Caco-2 (cell line): Measurements from ENCODE around the gene LIN37. TPM values are rescaled to one million over a fixed set of nuclear protein-coding genes. Genes with fewer than 3 reads are reported as not detected.

Experiments used
- BruUV-seq: library from RNA; stranded (reverse); fragments of 400-500 nt; replicated peaks from 2 replicates; lab custom pipeline; 2021; lab: Mats Ljungman, UMichigan
- CTCF ChIA-PET: fragments of 300-600 bp; sonication (Branson Sonifier 250); formaldehyde crosslinking; loops from one replicate; lab custom pipeline; 2022; ENCODE audit warnings: antibody characterized with exemption; lab: Charles Lee
- POLR2A ChIA-PET: fragments of 300-600 bp; sonication (Branson Sonifier 250); formaldehyde crosslinking; loops from one replicate; lab custom pipeline; 2022; ENCODE audit warnings: antibody characterized with exemption; lab: Charles Lee
- DNase-seq, 2 experiments: peaks; one replicate each; pipeline versions ENCODE4 v3.0.0 to v3.0.0-alpha.2; 2020 to 2022
- H3K27me3 ChIP-seq: replicated peaks from 2 replicates; pipeline ENCODE4 v1.6.0; 2011; ENCODE audit warnings: low read length; ENCODE audit not compliant: control insufficient read depth, insufficient read depth
- H3K36me3 ChIP-seq: 2 replicates; pipeline ENCODE4 v1.5.1; 2011; ENCODE audit warnings: low read length; ENCODE audit not compliant: control insufficient read depth, insufficient read depth
- H3K4me1 ChIP-seq: fragments of 250-450 bp; sonication (Bioruptor Pico); 2 replicates; pipeline ENCODE4 v1.5.1; 2020; ENCODE audit warnings: mild to moderate bottlenecking
- H3K4me3 ChIP-seq: 2 replicates; pipeline ENCODE4 v1.5.1; 2011; ENCODE audit warnings: low read depth, mild to moderate bottlenecking, control low read depth, low read length
- H3K9me3 ChIP-seq: fragments of 250-450 bp; sonication (Bioruptor Pico); 2 replicates; pipeline ENCODE4 v1.5.1; 2020; ENCODE audit warnings: mild to moderate bottlenecking, moderate library complexity
- H3K27ac Mint-ChIP-seq: one replicate; pipeline ENCODE4 v1.8.0; 2022; ENCODE audit warnings: mixed read lengths; ENCODE audit not compliant: unreplicated experiment
- H3K27me3 Mint-ChIP-seq: one replicate; pipeline ENCODE4 v1.8.0; 2022; ENCODE audit warnings: mixed read lengths; ENCODE audit not compliant: insufficient read depth, unreplicated experiment
- H3K36me3 Mint-ChIP-seq: one replicate; pipeline ENCODE4 v1.8.0; 2022; ENCODE audit warnings: mild to moderate bottlenecking, mixed read lengths; ENCODE audit not compliant: insufficient read depth, unreplicated experiment
- H3K4me1 Mint-ChIP-seq: one replicate; pipeline ENCODE4 v1.8.0; 2022; ENCODE audit warnings: low read depth, mixed read lengths; ENCODE audit not compliant: unreplicated experiment
- H3K4me3 Mint-ChIP-seq: one replicate; pipeline ENCODE4 v1.8.0; 2022; ENCODE audit warnings: mild to moderate bottlenecking, moderate library complexity, mixed read lengths; ENCODE audit not compliant: unreplicated experiment
- H3K9me3 Mint-ChIP-seq: one replicate; pipeline ENCODE4 v1.8.0; 2022; ENCODE audit warnings: mixed read lengths; ENCODE audit not compliant: unreplicated experiment
- intact Hi-C: fragments of 100-400 bp; cut with micrococcal nuclease; formaldehyde crosslinking; loops from one replicate; pipeline ENCODE4 v1.10.0; 2022; ENCODE audit not compliant: unreplicated experiment
- total RNA-seq: library from RNA; stranded (reverse); gene quantifications from 2 replicates; pipeline ENCODE4 v1.2.3, GENCODE V29; 2022
- TF ChIP-seq, protein P1 (sequence below), 2 experiments: fragments of 200-600 bp in 1 of 2; IDR thresholded peaks; 1 replicate in 1 of 2; 2 replicates in 1 of 2; pipeline versions ENCODE4 v1.5.1 to v1.8.0; 2011 to 2022; ENCODE audit warnings: antibody characterized with exemption in 1 of 2, control low read depth in 1 of 2, inconsistent platforms in 1 of 2, low read depth in 1 of 2, low read length in 1 of 2, mild to moderate bottlenecking in 1 of 2, moderate library complexity in 1 of 2; ENCODE audit not compliant: insufficient read depth in 1 of 2, severe bottlenecking in 1 of 2, unreplicated experiment in 1 of 2

Gene LIN37
- total RNA-seq, 1 experiment from 2014 or later: 10.2 TPM

DNA sequence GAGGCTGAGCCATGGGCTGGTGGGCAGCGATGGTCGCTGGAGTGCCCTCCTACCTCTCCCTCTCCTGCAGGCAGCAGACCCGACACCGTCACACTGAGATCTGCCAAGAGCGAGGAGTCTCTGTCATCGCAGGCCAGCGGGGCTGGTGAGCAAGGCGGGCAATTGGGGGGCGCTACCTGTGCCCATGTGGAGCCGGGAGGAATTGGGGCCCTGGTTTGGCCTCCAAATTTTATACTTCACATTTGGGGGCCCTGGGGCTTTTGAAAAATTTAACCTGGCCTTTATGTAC is 36.9 kb downstream of the LIN37 start:
- no peaks in the 10 kb centered on the region for H3K9me3 ChIP-seq
- POLR2A ChIA-PET: no interaction called here
- Mint-ChIP-seq H3K27me3 (no peaks in the 10 kb centered on the region), H3K4me3 (no peak overlapping the region), H3K4me1 (peaks cover 8% of the 10 kb centered on the region), H3K9me3 (no peaks in the 10 kb centered on the region), H3K36me3 (no peaks in the 10 kb centered on the region), H3K27ac (no peak overlapping the region)
- no peaks in the 10 kb centered on the region for H3K4me1 ChIP-seq
- intact Hi-C loops: no loop called here
- no peaks in the 10 kb centered on the region for H3K27me3 ChIP-seq
- no peak for DNase-seq
- TF ChIP-seq, protein P1, sequence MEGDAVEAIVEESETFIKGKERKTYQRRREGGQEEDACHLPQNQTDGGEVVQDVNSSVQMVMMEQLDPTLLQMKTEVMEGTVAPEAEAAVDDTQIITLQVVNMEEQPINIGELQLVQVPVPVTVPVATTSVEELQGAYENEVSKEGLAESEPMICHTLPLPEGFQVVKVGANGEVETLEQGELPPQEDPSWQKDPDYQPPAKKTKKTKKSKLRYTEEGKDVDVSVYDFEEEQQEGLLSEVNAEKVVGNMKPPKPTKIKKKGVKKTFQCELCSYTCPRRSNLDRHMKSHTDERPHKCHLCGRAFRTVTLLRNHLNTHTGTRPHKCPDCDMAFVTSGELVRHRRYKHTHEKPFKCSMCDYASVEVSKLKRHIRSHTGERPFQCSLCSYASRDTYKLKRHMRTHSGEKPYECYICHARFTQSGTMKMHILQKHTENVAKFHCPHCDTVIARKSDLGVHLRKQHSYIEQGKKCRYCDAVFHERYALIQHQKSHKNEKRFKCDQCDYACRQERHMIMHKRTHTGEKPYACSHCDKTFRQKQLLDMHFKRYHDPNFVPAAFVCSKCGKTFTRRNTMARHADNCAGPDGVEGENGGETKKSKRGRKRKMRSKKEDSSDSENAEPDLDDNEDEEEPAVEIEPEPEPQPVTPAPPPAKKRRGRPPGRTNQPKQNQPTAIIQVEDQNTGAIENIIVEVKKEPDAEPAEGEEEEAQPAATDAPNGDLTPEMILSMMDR (IDR thresholded peaks at IDR 0.05; ENCODE audit: insufficient read depth in 1 of 2, low read depth in 1 of 2, low read length in 1 of 2, severe bottlenecking in 1 of 2, unreplicated experiment in 1 of 2): no peak
- H3K4me3 ChIP-seq: no peak overlapping the region
- BruUV-seq: no TSS peak
- CTCF ChIA-PET: no interaction called here
- no peaks in the 10 kb centered on the region; the same call in 1 of the 2 replicates for H3K36me3 ChIP-seq

DNA sequence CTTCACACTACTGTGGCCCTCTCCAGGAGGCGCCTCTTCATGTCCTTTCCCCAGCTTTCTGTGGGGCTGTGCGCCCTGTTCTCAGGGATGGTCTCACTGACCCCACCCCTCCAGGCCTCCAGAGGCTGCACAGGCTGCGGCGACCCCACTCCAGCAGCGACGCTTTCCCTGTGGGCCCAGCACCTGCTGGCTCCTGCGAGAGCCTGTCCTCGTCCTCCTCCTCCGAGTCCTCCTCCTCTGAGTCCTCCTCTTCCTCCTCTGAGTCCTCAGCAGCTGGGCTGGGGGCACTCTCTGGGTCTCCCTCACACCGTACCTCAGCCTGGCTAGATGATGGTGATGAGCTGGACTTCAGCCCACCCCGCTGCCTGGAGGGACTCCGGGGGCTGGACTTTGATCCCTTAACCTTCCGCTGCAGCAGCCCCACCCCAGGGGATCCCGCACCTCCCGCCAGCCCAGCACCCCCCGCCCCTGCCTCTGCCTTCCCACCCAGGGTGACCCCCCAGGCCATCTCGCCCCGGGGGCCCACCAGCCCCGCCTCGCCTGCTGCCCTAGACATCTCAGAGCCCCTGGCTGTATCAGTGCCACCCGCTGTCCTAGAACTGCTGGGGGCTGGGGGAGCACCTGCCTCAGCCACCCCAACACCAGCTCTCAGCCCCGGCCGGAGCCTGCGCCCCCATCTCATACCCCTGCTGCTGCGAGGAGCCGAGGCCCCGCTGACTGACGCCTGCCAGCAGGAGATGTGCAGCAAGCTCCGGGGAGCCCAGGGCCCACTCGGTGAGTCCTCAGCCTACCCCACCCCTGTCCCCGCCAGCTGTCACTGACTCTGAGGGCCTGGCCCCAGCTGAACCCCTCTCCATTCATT is 38.2 kb downstream of the LIN37 start:
- Histone ChIP-seq H3K27me3 (no peaks in the 10 kb centered on the region), H3K36me3 (no peaks in the 10 kb centered on the region), H3K4me3 (no peak overlapping the region), H3K9me3 (no peaks in the 10 kb centered on the region), H3K4me1 (no peaks in the 10 kb centered on the region)
- CTCF ChIA-PET: no interaction called here
- POLR2A ChIA-PET: no interaction called here
- no TSS peak for BruUV-seq
- Mint-ChIP-seq H3K9me3 (no peaks in the 10 kb centered on the region), H3K4me3 (no peak overlapping the region), H3K27me3 (no peaks in the 10 kb centered on the region), H3K36me3 (no peaks in the 10 kb centered on the region), H3K4me1 (peaks cover 8% of the 10 kb centered on the region), H3K27ac (no peak overlapping the region)
- no peak for DNase-seq
- intact Hi-C loops: no loop called here
- TF ChIP-seq, protein P1 (IDR thresholded peaks at IDR 0.05; ENCODE audit: insufficient read depth in 1 of 2, low read depth in 1 of 2, low read length in 1 of 2, severe bottlenecking in 1 of 2, unreplicated experiment in 1 of 2): no peak

DNA sequence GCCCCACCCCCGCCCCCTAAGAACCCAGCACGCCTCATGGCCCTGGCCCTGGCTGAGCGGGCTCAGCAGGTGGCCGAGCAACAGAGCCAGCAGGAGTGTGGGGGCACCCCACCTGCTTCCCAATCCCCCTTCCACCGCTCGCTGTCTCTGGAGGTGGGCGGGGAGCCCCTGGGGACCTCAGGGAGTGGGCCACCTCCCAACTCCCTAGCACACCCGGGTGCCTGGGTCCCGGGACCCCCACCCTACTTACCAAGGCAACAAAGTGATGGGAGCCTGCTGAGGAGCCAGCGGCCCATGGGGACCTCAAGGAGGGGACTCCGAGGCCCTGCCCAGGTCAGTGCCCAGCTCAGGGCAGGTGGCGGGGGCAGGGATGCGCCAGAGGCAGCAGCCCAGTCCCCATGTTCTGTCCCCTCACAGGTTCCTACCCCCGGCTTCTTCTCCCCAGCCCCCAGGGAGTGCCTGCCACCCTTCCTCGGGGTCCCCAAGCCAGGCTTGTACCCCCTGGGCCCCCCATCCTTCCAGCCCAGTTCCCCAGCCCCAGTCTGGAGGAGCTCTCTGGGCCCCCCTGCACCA is 38.9 kb downstream of the LIN37 start:
- no peak for DNase-seq
- peaks cover 8% of the 10 kb centered on the region for H3K4me1 Mint-ChIP-seq
- intact Hi-C loops: no loop called here
- H3K36me3 ChIP-seq: no peaks in the 10 kb centered on the region
- ChIA-PET POLR2A (no interaction called here), CTCF (no interaction called here)
- H3K4me3 ChIP-seq: no peak overlapping the region
- H3K27me3 Mint-ChIP-seq: no peaks in the 10 kb centered on the region
- TF ChIP-seq, protein P1 (IDR thresholded peaks at IDR 0.05; ENCODE audit: insufficient read depth in 1 of 2, low read depth in 1 of 2, low read length in 1 of 2, severe bottlenecking in 1 of 2, unreplicated experiment in 1 of 2): no peak
- H3K4me1 ChIP-seq: no peaks in the 10 kb centered on the region
- H3K4me3 Mint-ChIP-seq: no peak overlapping the region
- no peaks in the 10 kb centered on the region for H3K36me3 Mint-ChIP-seq
- BruUV-seq: no TSS peak
- no peak overlapping the region for H3K27ac Mint-ChIP-seq
- H3K9me3 Mint-ChIP-seq: no peaks in the 10 kb centered on the region
- H3K27me3 ChIP-seq: no peaks in the 10 kb centered on the region
- no peaks in the 10 kb centered on the region for H3K9me3 ChIP-seq
